ENCODE measurements around the gene TET2.

Gene TET2

GRCh38 chr4:105145156-105145902 is 1.3 kb upstream of the TET2 start:
- DNase-seq: peak; percentile 68

- DNase-seq: no peak
Measured at GRCh38 chr4:105145903-105146275, 787 bp upstream of the TET2 start.

DNA sequence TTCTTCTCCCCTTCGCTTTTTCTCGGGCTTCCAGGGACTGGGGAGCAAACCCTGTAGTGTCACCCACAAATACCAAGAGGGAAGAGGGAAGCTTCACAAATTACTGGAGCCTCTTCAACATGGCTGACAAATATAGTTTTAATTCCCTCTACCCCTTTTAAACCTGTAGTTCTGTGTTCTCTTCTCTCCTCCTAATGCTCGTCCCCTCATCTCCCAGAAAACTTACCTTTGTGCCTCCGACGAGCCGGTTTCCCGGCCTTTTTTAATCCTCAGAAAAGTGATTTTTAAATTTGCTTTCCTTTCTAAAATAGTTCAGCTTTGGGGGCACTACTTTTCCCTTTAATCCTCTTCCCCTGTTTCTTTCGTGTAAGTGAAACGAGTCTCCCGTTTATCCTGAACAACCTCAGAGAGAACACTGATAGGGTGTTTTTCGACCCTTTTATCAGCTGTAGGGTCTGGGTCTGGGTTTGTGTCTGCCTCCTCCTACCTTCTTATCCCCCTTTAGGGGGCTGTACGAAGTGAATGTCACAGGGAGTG is 408 bp downstream of the TET2 start:
- no peak for DNase-seq

DNA sequence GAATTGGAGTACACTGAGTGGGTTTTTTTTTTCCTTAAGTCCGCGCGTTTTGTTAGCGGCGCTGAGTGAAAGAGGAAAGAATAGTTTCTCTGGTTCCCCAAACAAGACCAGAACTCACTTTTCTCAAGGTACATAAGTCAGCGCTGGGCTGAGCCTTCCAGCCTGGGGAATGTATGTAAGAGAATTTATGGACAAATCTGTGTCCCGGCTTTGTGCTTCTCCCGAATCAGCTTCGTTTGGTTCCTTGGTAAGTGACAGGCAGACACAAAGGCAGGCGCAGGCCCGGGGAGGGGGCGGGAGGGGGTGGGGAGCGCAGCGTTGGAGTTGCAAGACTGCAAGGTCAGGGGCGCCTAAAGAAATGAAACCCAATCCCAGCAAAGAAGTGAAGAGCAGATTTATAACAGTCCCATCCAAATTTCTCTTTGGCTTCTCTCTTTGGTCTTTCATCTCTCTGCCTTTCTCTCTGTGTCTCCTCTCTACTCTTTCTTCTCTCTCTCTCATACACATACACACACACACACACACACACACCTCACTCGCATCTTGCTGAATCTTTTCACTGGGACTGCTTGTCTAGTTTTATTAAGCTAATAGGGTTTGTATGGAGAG is 981 bp downstream of the TET2 start:
- DNase-seq: peak; percentile 89

GRCh38 chr4:105148356-105148755 is 1.7 kb downstream of the TET2 start:
- DNase-seq: no peak

DNA sequence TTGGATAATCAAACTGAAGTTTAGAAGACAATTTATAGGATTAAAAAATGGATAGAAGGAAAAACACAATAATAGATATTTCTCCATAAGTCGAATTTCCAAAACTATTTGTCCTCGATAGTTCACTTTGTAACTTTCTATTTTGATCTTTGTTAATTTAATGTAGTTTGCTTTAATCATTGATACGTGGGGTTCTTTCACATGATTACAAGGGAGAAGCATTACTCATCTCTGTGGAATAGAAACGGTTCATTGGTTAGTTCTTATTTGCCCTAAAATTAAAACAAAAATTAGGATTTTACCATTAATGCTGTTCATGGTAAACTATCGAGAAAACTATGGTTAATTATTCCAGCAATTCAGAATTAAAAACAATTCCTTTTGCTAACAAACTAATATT is 2.1 kb downstream of the TET2 start:
- no peak for DNase-seq

- no peak for DNase-seq
Measured at GRCh38 chr4:105149771-105150170, 3.1 kb downstream of the TET2 start.

GRCh38 chr4:105150503-105150902 is 3.8 kb downstream of the TET2 start:
- DNase-seq: no peak

DNA sequence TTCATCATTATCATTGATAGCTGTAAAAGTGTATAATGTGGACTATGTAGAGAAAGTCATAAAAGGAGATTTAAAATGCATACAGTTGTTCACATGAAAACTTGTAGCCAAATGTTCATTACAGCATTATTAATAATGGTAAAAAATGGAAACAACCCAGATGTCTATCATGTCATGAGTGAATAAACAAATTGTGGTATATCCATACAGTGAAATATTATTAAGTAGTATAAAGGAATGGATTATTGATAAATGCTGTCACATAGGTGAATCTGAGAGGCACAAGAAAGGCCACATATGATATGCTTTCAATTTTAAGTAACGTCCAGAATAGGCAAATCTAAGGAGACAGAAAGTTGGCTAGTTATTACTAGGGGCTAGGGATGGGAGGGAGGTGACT is 7.1 kb downstream of the TET2 start:
- DNase-seq: no peak

DNA sequence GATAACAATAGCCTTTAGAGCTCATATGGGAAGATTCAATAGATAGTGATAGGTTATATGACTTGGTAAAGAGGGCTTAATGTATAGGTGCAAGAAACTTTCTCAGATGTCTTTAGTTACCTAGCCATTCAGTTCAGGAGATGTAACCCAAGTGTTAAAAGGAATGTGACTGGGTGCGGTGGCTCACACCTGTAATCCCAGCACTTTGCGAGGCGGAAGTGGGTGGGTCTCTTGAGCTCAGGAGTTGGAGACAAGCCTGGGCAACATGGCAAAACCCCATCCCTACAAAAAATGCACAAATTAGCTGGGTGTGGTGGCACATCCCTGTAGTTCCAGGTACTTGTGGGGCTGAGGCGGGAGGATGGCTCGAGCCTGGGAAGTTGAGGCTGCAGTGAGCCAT is 7.9 kb downstream of the TET2 start:
- DNase-seq: no peak

GRCh38 chr4:105155426-105155825 is 8.8 kb downstream of the TET2 start:
- no peak for DNase-seq

GRCh38 chr4:105158837-105159236 is 12.2 kb downstream of the TET2 start:
- DNase-seq: no peak

- DNase-seq: no peak
Measured at GRCh38 chr4:105162123-105162796, 15.6 kb downstream of the TET2 start.

DNA sequence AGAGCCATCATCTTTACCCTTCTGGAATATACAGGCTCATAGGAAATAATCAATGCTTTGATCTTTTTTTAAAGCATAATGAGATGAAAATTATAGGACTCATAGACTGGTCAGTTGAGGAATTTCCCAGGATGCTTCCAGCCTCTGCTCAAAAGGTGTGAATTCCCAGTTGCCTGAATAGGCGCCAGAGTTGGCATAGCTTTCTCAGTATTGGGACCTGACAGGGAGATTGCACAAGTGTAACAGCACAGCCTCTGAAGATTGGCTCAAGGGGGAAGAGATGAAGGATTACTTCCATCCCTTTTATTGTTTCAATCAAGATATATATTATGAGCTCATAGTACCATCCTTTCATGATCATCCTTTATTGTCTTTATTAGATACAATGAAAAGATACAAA is 17.9 kb downstream of the TET2 start:
- no peak for DNase-seq

GRCh38 chr4:105166066-105166465 is 19.4 kb downstream of the TET2 start:
- DNase-seq: no peak

DNA sequence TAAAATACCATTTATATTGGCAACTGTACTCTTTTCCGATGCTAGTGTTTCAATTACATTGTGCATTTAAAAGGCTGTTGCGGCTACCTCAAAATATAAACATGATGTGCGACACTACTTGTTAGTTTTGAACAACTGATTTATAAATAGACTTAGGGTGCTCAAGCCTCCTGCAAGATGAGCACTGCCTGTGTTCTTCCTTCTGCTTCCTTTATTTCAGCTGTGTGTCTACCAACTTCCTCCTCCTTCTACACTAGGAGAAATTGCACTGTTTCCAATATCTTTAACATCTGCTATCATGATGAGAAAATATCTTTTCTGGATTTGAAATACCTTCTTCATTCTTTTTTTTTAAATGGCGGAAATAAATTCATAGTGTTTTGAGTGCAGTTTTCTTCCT is 24.0 kb downstream of the TET2 start:
- no peak for DNase-seq

GRCh38 chr4:105171912-105172311 is 25.2 kb downstream of the TET2 start:
- no peak for DNase-seq

- no peak for DNase-seq
Measured at GRCh38 chr4:105174098-105174497, 27.4 kb downstream of the TET2 start.

DNA sequence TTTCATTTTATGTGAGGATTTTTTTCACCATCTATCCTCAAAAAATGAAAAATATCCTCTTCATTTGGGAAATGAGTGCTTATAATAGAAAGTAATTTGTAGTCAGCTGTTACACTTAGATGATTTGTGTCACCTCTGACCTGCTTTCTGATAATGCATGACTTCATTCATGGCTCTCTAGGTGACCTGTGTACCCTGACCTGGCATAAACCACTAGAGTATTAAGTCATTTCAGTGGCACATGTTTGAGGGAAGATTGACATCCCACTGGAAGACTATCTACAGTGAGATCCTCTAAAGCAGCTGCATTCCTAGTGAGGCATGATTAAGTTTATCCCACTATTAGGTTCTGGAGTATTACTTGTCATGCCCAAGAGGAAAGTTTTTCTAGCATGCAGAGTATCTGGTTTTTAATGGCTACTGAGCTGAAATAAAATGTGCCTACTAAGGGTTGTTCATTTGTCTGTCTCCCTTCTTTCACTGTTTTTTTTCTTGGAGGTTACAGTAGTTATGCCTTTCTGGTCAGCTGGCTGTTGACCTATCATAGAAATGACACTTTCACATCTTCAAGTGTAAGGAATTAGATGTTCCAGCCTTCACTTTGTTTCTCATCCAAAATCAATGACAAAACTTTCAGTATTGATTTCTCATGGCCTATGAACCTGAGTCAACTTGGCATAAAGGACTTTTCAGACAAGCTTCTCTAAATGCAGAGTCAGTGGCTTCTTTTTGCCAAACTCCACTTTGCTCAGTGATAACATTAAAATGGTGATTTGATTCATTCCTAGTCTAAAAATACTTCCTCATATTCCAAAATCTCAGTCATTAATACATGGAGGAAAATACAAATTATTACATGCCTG is 33.1 kb downstream of the TET2 start:
- peak; percentile 44 for DNase-seq

GRCh38 chr4:105181259-105181658 is 34.6 kb downstream of the TET2 start:
- DNase-seq: peak; percentile 43

DNA sequence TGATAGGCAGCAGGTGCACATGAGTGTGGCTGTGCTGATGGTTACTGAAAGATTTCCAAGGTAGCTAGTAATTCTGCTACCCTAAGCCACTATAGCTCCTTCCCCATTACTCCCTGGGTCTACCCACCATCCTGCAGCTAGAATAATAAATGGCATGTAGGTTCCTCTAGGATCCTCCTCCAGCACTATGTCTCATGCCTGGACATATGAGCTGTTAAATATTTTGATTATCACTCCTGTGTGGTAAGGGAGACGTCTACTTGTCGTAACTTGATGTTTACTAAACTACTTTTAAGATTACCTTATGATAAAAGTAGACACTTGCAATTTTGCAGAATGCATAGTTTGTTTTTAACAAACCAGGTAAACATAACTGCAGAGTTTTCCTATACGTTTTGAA is 35.5 kb downstream of the TET2 start:
- DNase-seq: no peak

GRCh38 chr4:105184316-105184980 is 37.8 kb downstream of the TET2 start:
- no peak for DNase-seq
